Lung (tissue), 12 donors: ENCODE results near the gene TAP2. TPM values are rescaled to one million over a fixed set of nuclear protein-coding genes. Genes with fewer than 3 reads are reported as not detected.

Source experiments
- ATAC-seq: fragments of 200-7000 bp; cut with Tn5 transposase; one replicate; pipeline ENCODE4 v1.9.1; 2020; ENCODE audit warnings: moderate number of reproducible peaks; ENCODE audit not compliant: insufficient read depth, low FRiP score
- DNase-seq, 3 donors: peaks; one replicate each; pipeline ENCODE4 v3.0.0-alpha.2; 2013 to 2017
- H3K27ac ChIP-seq, 2 donors: one replicate each; pipeline ENCODE4 v1.5.1; 2013; ENCODE audit warnings: mild to moderate bottlenecking in 2 of 2, moderate library complexity in 2 of 2, control low read depth in 1 of 2, inconsistent platforms in 1 of 2, low read depth in 1 of 2, low read length in 1 of 2
- H3K27me3 ChIP-seq, 3 donors: one replicate each; pipeline ENCODE4 v1.5.1; 2013; ENCODE audit warnings: low read length in 2 of 3; ENCODE audit not compliant: control insufficient read depth in 3 of 3, insufficient read depth in 3 of 3
- H3K36me3 ChIP-seq, 4 donors: one replicate each; pipeline ENCODE4 v1.5.1; 2013; ENCODE audit warnings: low read length in 4 of 4, mild to moderate bottlenecking in 1 of 4, moderate library complexity in 1 of 4; ENCODE audit not compliant: control insufficient read depth in 4 of 4, insufficient read depth in 4 of 4
- H3K4me1 ChIP-seq, 5 donors: one replicate each; pipeline ENCODE4 v1.5.1; 2013; ENCODE audit warnings: low read length in 5 of 5, mild to moderate bottlenecking in 2 of 5, moderate library complexity in 1 of 5; ENCODE audit not compliant: control insufficient read depth in 5 of 5, insufficient read depth in 5 of 5
- H3K4me3 ChIP-seq: one replicate; pipeline ENCODE4 v1.5.1; 2013; ENCODE audit warnings: mild to moderate bottlenecking, control low read depth, moderate library complexity
- H3K9ac ChIP-seq, 2 donors: one replicate each; pipeline ENCODE4 v1.5.1; 2013; ENCODE audit warnings: low read length in 2 of 2, control low read depth in 1 of 2; ENCODE audit not compliant: insufficient read depth in 1 of 2
- H3K9me3 ChIP-seq, 4 donors: one replicate each; pipeline ENCODE4 v1.5.1; 2013; ENCODE audit warnings: low read length in 3 of 4, mild to moderate bottlenecking in 1 of 4, moderate library complexity in 1 of 4; ENCODE audit not compliant: control insufficient read depth in 4 of 4, insufficient read depth in 3 of 4
- CTCF ChIP-seq: IDR thresholded peaks from 2 replicates; pipeline ENCODE4 v1.5.1; 2012; ENCODE audit warnings: mild to moderate bottlenecking; ENCODE audit errors: control extremely low read depth, extremely low read depth
- WGBS, 2 donors: extraction: QIAGEN DNeasy Blood & Tissue Kit; methylation state at CpG; one replicate each; pipeline ENCODE4 v1.1.7; 2013; 5-methylcytosine and 5-hydroxymethylcytosine counted together
- polyA plus RNA-seq, 2 donors: library from polyadenylated mRNA; stranded (reverse); fragments of 200-250 nt; gene quantifications; one replicate each; pipeline ENCODE4 v1.2.1, GENCODE V29; 2013
- total RNA-seq, 2 donors: library from RNA; depleted of rRNA in 1 of 2; stranded (reverse); fragments of >200 nt in 1 of 2; gene quantifications; one replicate each; pipeline ENCODE4 v1.2.1, GENCODE V29; 2014 to 2021
- donor health status: control.
- donor health status: control.
- donor health status: Bipolar disorder and iron deficiency.
- donor health status: healthy.
- donor health status: DM: yes; HTN: yes; CAD: no.

The TAP2 gene
- total and polyA plus RNA-seq, 4 donors, result 15.2 to 63.2 (median 42.0) TPM

- TF ChIP-seq CTCF, result no peak
- H3K27ac ChIP-seq, result no peak overlapping the region
- no peak overlapping the region for H3K9ac ChIP-seq
- 79 to 87% methylated on average over 14 of the region's 14 CpGs for WGBS, 2 donors
- H3K4me3 ChIP-seq, result no peak overlapping the region
- no peak for ATAC-seq
- H3K27me3 ChIP-seq, result peaks cover 0 to 27% (median 0%) of the 10 kb centered on the region in 3 donors
- H3K36me3 ChIP-seq, result peaks cover 0 to 14% (median 1%) of the 10 kb centered on the region in 4 donors
- peaks cover 0 to 19% (median 2%) of the 10 kb centered on the region in 5 donors for H3K4me1 ChIP-seq
- H3K9me3 ChIP-seq, result no peaks in the 10 kb centered on the region
- DNase-seq, result no peak
Observed at GRCh38 chr6:32857156-32857891, 18.8 kb upstream of the TAP2 start.

DNA sequence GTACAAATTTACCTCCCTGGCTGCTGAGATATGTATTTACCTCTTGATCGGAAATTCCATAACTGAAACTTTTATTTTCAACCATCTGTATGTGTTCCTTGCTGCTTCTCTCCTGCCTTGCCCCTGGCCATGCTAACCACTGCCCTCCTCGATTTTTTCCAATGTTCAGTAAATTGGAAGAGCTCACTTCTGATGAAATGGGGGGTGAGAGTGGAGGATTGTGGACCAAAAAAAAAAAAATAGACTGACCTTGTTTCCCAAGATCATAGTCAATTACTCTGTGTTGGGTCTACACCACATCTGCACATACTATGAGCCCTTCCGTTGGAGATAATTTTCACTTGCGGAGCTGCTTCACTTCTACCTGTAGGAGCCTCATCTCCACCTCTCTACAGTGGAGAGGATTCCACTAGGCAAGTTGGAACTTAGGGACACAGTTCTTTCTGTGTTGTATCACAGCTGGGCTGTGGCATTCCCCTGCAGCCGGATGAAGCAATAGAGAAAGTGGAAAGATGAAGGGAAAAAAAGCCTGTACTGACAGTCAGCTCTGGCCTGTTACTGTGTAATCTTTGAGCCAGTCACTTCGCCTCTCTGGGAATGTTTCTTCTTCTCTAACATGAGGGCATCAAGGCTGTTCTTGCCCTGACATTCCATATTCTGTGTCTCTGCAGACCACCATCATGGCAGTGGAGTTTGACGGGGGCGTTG lies 17.1 kb upstream of the TAP2 start:
- Histone ChIP-seq H3K27me3 (peaks cover 0 to 27% (median 0%) of the 10 kb centered on the region in 3 donors), H3K4me1 (peaks cover 0 to 20% (median 4%) of the 10 kb centered on the region in 5 donors), H3K4me3 (no peak overlapping the region), H3K27ac (no peak overlapping the region), H3K36me3 (peaks cover 0 to 25% (median 7%) of the 10 kb centered on the region in 4 donors), H3K9me3 (no peaks in the 10 kb centered on the region), H3K9ac (no peak overlapping the region)
- no peak for ATAC-seq
- no peak for DNase-seq
- 71 to 87% methylated on average over 8 of the region's 8 CpGs for WGBS, 2 donors
- no peak for TF ChIP-seq CTCF

- H3K36me3 ChIP-seq, result peaks cover 7 to 34% (median 14%) of the 10 kb centered on the region in 4 donors
- H3K4me1 ChIP-seq, result peaks cover 0 to 20% (median 4%) of the 10 kb centered on the region in 5 donors
- ATAC-seq, result no peak
- DNase-seq, result peak in 2 of 3 donors; percentile 59 to 67
- H3K27ac ChIP-seq, result peak overlapping the region; percentile 97 to 99
- WGBS, 2 donors, result 7 to 12% methylated on average over 24 of the region's 24 CpGs
- TF ChIP-seq CTCF, result no peak
- peak overlapping the region in 1 of 2 donors; percentile 82 for H3K9ac ChIP-seq
- H3K9me3 ChIP-seq, result no peaks in the 10 kb centered on the region
- peak overlapping the region; percentile 92 for H3K4me3 ChIP-seq
- H3K27me3 ChIP-seq, result peaks cover 0 to 27% (median 0%) of the 10 kb centered on the region in 3 donors
Observed at GRCh38 chr6:32854376-32855178, 16.0 kb upstream of the TAP2 start.
